Dedifferentiated amniotic fluid mesenchymal stem cell (primary cell): ENCODE data around the gene PLA1A.
"Not testable (repeated sequence)": the region's sequence is repeated elsewhere in the genome, so short reads cannot be mapped to it uniquely, and the experiment has no call there.

Experiments used
- DNase-seq: peaks from one replicate; pipeline ENCODE4 v3.0.0-alpha.2; 2016; ENCODE audit errors: extremely low spot score

Gene PLA1A

DNA sequence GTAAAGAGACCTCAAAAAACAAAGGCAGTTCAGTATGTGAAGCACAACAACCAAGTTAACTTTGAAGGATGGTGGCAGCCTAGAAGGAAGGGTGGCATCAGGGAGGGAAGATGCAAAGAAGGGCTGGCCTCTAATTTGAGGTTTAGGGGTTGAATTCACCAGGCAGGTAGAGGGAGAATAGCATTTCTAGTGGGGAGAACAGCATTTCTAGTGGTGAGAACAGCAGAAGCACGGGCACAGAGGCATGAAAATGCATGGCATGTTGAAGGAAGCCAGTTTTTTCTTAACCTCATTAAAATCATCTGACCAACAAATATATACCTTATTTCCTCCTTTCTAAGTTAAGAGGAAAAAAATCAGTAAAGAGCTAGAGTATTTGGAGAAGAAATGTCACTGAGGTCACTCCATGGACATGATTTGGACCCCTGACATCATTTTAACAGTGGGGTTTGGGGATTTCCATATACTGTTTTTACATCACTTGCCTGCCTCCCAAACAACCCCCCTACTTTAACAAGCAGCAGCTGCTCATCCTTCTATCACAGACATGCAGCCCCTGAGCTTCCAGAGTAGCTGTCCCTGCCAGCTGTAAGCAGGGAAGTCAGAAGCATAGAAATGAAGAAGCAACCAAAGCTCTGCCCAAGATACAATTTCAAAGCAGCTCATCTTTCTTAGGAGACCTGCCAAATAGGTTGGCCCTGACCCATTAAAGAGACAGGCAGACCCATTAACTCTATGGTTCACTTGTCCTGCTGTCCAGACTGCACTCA is 65.1 kb downstream of the PLA1A start:
- no peak for DNase-seq

- DNase-seq, result no peak
These were observed 66.2 kb downstream of the PLA1A start for GRCh38 chr3:119663885-119664284.

- no peak for DNase-seq
These were observed 66.7 kb downstream of the PLA1A start for GRCh38 chr3:119664370-119664769.

DNA sequence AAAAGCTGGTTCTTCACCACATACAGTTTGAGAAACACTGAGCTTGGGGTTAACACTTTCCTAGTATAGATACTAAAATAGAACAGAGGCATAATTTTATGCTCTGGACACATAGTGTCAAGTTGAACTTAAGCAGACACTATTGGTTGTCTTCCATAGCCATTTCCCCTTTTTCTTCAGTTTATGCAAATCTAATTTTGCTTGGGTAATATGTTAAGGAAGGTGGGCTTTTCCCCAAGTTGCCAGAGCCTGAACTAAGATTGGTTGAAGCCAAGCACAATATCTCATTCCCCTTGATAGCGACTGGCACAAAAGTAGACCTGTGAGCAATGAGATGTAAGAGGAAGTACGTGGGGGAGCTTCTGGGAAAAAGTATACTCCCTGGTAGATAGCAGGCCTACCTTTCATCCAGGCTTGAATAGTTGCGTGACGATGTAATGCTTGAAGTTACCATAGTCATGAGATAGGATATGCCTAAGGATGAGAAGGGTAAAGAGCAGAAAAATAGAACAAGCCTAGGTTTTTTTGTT is 67.2 kb downstream of the PLA1A start:
- no peak for DNase-seq

GRCh38 chr3:119665954-119666559 is 68.4 kb downstream of the PLA1A start:
- DNase-seq, result no peak

DNA sequence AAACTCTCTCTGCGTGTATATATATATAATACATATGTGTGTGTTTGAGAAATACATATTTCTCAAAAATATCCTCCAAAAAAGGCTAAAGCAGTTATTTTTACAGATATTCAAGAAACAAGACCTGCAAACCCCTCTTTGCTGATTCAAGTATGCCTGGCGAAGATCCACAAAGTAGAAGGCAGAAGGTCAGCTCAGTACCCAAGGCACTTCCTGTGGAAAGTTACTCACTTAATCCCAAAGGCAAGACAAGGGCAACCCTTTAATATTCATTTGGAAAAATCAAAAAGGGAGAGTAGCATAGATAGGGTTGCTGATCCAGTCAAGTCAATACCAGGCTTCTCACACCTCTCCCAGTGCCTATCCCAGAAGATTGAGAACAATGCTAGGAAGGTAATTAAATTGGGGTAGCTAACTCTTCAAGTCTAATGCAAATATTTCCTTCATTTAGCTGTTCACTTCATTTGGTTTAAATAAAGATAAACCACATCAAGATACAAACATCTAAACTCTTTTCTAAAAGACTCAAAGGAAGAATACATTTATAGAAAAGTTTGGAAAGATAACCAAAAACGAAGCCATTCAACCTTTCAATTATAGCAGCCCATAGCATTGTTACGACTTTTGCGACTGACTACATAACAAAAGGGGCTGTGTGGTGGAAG is 72.4 kb downstream of the PLA1A start:
- no peak for DNase-seq

DNA sequence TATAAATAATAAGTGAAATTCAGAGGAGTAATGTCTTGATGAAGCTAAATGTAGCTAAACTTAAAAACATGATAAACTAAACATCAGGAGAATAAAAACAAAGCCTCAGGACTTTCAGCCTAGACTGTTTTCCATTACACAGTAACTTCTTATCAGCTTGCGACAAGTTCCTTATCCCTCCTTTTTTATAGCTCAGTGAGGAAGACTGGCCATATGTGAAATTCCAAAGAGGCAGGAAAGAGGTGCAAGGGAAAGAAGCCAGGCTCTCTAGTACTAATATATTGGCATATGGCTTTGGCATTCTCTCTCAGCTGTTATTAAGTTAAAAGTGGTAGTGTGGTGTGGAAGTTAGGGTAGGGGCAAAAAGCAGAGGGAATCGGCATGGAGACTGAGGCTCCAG is 75.1 kb downstream of the PLA1A start:
- DNase-seq, result no peak

- DNase-seq, result no peak
These were observed 76.2 kb downstream of the PLA1A start for GRCh38 chr3:119673875-119674274.

DNA sequence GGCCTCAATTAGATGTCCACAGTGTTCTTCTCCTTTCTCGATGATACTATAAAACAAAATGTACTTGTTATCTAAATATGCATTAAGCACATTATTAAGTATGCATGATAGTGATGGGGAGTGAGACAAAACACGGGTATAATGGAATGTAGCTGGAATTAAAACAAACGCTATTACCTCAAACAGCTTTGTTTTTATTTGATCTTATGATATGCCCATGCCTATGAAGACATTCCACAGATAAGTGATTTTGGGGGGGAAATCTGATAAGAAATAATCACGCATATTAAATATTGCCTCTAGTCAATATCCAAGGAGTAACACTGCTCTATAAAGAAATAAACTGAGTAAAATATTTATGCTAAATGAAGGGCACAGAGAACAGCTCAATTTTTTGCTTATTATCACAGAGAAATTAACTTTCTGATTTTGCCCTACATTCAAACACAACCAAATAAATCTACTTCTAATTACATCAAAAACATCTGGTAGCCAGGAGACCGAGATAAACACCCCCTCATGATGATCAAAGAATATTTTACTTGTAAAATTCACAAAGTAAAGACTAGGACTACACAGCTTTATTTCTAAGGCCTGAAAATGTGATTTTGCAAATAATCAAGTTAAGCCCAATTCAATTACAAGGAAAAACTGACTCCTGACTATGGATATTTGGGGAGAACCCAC is 77.6 kb downstream of the PLA1A start:
- DNase-seq, result no peak

DNA sequence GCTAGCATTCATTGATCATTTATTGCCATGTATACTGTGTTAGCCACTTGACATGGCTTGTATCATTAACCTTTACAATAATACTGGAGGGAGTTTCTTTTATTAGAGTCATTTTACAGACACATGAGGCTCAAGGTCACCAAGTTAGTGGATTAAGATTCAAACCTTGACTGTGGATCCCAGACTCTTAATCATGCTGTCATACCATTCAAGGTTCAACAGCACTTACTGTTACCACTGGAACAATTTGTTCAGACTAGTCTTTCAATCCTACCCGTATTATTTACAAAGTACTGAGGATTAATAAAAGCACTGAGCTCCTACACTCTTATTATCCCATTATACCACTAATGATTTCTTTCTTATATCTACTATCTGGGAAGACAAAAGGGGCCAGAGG is 78.3 kb downstream of the PLA1A start:
- DNase-seq, result no peak

DNA sequence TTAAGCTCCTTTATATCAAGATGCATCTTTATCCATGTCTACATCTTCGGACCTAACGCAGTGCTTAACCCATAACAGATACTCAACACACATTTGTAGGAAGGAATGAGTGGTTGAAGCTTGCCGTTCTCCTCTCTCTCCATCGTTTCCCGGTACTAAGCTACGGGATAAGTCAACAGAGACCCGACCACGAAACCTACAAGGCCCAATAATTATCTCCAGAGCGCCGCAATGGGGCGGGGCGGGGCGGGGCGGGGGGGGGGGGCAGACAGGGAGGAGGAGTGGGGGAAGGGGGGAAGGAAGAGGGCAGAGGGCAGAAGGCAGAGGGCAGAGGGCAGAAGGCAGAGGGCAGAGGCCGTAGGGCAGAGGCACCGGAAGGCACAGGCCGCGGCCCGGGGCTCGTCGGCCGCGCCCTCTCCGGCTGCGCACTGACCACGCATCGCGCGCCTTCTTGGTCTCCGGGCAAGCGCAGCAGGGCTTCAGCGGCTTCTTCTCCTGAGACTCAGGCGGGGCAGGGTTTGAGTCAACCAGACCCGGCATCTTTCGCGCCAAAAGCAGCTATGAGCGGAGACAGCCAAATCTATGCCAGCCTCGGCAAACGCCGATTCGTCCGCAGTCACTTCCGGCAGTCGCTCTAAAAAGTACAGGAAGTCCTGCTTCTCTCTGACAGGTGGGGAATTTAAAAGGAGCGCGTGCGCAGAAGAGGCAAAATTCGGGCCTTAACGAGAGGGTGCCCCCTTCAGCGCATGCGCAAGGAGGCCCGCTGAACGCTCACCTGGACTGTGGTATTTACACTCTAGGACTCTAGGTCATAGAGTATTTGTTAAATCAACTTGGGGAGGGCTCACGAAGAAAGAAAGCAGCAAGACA is 79.3 kb downstream of the PLA1A start, which contains the start of gene COX17:
TSS of gene COX17 (minus strand) at position 636 of the 870 bp plus-strand sequence. CDS start at position 540, 96 bp downstream.
- DNase-seq, result peak; percentile 95

- DNase-seq, result no peak
These were observed 79.9 kb downstream of the PLA1A start for GRCh38 chr3:119677641-119677934.

GRCh38 chr3:119678209-119678608 is 80.5 kb downstream of the PLA1A start:
- not testable (repeated sequence) for DNase-seq
